WTC11 (cell line): ENCODE measurements around the gene LYRM7. TPM values are rescaled to one million over a fixed set of nuclear protein-coding genes. Genes with fewer than 3 reads are reported as not detected.

ENCODE experiments used
- ATAC-seq: fragments of 200-7000 bp; cut with Tn5 transposase; 2 replicates; pipeline ENCODE4 v1.10.0; 2021; ENCODE audit warnings: mild to moderate bottlenecking, moderate library complexity
- CTCF ChIA-PET: fragments of 300-600 bp; sonication (Branson Sonifier 250); formaldehyde crosslinking; loops from one replicate; lab custom pipeline; 2021; ENCODE audit warnings: antibody characterized with exemption; lab: Charles Lee
- POLR2A ChIA-PET: fragments of 350-600 bp; sonication (Branson Sonifier 250); formaldehyde crosslinking; loops from one replicate; lab custom pipeline; 2021; ENCODE audit warnings: antibody characterized with exemption; lab: Charles Lee
- DNase-seq: peaks from one replicate; pipeline ENCODE4 v3.0.0; 2021; ENCODE audit warnings: low spot score
- H3K27ac Mint-ChIP-seq: 2 replicates; pipeline ENCODE4 v1.8.0; 2021; ENCODE audit warnings: mixed read lengths
- H3K27me3 Mint-ChIP-seq: 2 replicates; pipeline ENCODE4 v1.8.0; 2021; ENCODE audit warnings: low read depth, mild to moderate bottlenecking, moderate library complexity, mixed read lengths
- H3K36me3 Mint-ChIP-seq: 2 replicates; pipeline ENCODE4 v1.8.0; 2021; ENCODE audit warnings: mixed read lengths
- H3K4me1 Mint-ChIP-seq: 2 replicates; pipeline ENCODE4 v1.8.0; 2022; ENCODE audit warnings: mixed read lengths
- H3K4me3 Mint-ChIP-seq: 2 replicates; pipeline ENCODE4 v1.8.0; 2021; ENCODE audit warnings: mild to moderate bottlenecking, moderate library complexity, mixed read lengths
- H3K9me3 Mint-ChIP-seq: 2 replicates; pipeline ENCODE4 v1.8.0; 2021; ENCODE audit warnings: mixed read lengths
- CREM ChIP-seq: sonication (generic); formaldehyde crosslinking; IDR thresholded peaks from 2 replicates; pipeline ENCODE4 v1.8.1; 2022; ENCODE audit warnings: mild to moderate bottlenecking, missing genetic modification reagents, moderate library complexity
- FOXJ3 ChIP-seq: sonication (generic); formaldehyde crosslinking; IDR thresholded peaks from 2 replicates; pipeline ENCODE4 v1.9.0; 2021; ENCODE audit warnings: missing genetic modification reagents, mild to moderate bottlenecking, borderline replicate concordance
- GABPB1 ChIP-seq: sonication (generic); formaldehyde crosslinking; IDR thresholded peaks from 2 replicates; pipeline ENCODE4 v1.8.1; 2023; ENCODE audit warnings: mild to moderate bottlenecking, missing genetic modification reagents
- GRHL2 ChIP-seq: fragments of 250-450 bp; sonication (Bioruptor Pico); IDR thresholded peaks from 2 replicates; pipeline ENCODE4 v1.8.0; 2022; ENCODE audit warnings: mild to moderate bottlenecking, moderate library complexity; ENCODE audit not compliant: insufficient replicate concordance, severe bottlenecking
- HMGA2 ChIP-seq: fragments of 250-450 bp; sonication (Bioruptor Pico); IDR thresholded peaks from 2 replicates; pipeline ENCODE4 v1.4.0; 2021; ENCODE audit warnings: mild to moderate bottlenecking, moderate library complexity
- IRF2 ChIP-seq: sonication (generic); formaldehyde crosslinking; IDR thresholded peaks from 2 replicates; pipeline ENCODE4 v1.8.0; 2022; ENCODE audit warnings: low read depth, missing genetic modification reagents, borderline replicate concordance
- JAZF1 ChIP-seq: fragments of 250-450 bp; sonication (Bioruptor Pico); IDR thresholded peaks from 2 replicates; pipeline ENCODE4 v1.9.0; 2021; ENCODE audit warnings: moderate library complexity, mild to moderate bottlenecking, inconsistent platforms
- PRRX2 ChIP-seq: fragments of 250-450 bp; sonication (Bioruptor Pico); IDR thresholded peaks from 2 replicates; pipeline ENCODE4 v1.8.0; 2021; ENCODE audit warnings: mild to moderate bottlenecking
- ZNF138 ChIP-seq: sonication (generic); formaldehyde crosslinking; conservative IDR thresholded peaks from 2 replicates; pipeline ENCODE4 v1.8.1; 2022; ENCODE audit warnings: mild to moderate bottlenecking, moderate library complexity, missing genetic modification reagents
- ZNF232 ChIP-seq: sonication (generic); formaldehyde crosslinking; IDR thresholded peaks from 2 replicates; pipeline ENCODE4 v1.8.0; 2022; ENCODE audit warnings: mild to moderate bottlenecking, missing genetic modification reagents
- ZNF263 ChIP-seq: sonication (generic); formaldehyde crosslinking; IDR thresholded peaks from 2 replicates; pipeline ENCODE4 v1.8.1; 2022; ENCODE audit warnings: low read depth, mild to moderate bottlenecking, moderate library complexity, missing genetic modification reagents
- ZNF317 ChIP-seq: sonication (generic); formaldehyde crosslinking; IDR thresholded peaks from 2 replicates; pipeline ENCODE4 v1.8.1; 2023; ENCODE audit warnings: low read depth, mild to moderate bottlenecking, moderate library complexity, missing genetic modification reagents, borderline replicate concordance
- ZNF416 ChIP-seq: fragments of 250-450 bp; sonication (Bioruptor Pico); IDR thresholded peaks from 2 replicates; pipeline ENCODE4 v1.9.0; 2021; ENCODE audit warnings: mild to moderate bottlenecking, inconsistent platforms
- ZNF423 ChIP-seq: fragments of 250-450 bp; sonication (Bioruptor Pico); IDR thresholded peaks from 2 replicates; pipeline ENCODE4 v2.1.2; 2022; ENCODE audit warnings: mild to moderate bottlenecking, moderate library complexity
- total RNA-seq: library from RNA; stranded (reverse); gene quantifications from 3 replicates; pipeline ENCODE4 v1.2.3, GENCODE V29; 2021
- TF ChIP-seq, protein P1 (sequence below): sonication (generic); formaldehyde crosslinking; IDR thresholded peaks from 2 replicates; pipeline ENCODE4 v1.8.1; 2023; ENCODE audit warnings: mild to moderate bottlenecking, missing genetic modification reagents
- TF ChIP-seq, protein P2 (sequence below): sonication (generic); formaldehyde crosslinking; IDR thresholded peaks from 2 replicates; pipeline ENCODE4 v1.8.0; 2022; ENCODE audit warnings: mild to moderate bottlenecking, missing genetic modification reagents
- TF ChIP-seq, protein P3 (sequence below): sonication (generic); formaldehyde crosslinking; IDR thresholded peaks from 2 replicates; pipeline ENCODE4 v1.8.1; 2023; ENCODE audit warnings: mild to moderate bottlenecking, missing genetic modification reagents
- TF ChIP-seq, protein P4 (sequence below): fragments of 250-450 bp; sonication (Bioruptor Pico); IDR thresholded peaks from 2 replicates; pipeline ENCODE4 v2.1.2; 2022; ENCODE audit warnings: mild to moderate bottlenecking, moderate library complexity
- TF ChIP-seq, protein P5 (sequence below): fragments of 250-450 bp; sonication (Bioruptor Pico); IDR thresholded peaks from 2 replicates; pipeline ENCODE4 v1.9.0; 2021; ENCODE audit warnings: moderate library complexity, mild to moderate bottlenecking, inconsistent platforms, borderline replicate concordance
- TF ChIP-seq, protein P6 (sequence below): sonication (generic); formaldehyde crosslinking; IDR thresholded peaks from 2 replicates; pipeline ENCODE4 v1.8.1; 2022; ENCODE audit warnings: missing genetic modification reagents, borderline replicate concordance
- TF ChIP-seq, protein P7 (sequence below): fragments of 250-450 bp; sonication (Bioruptor Pico); IDR thresholded peaks from 2 replicates; pipeline ENCODE4 v1.9.0; 2021; ENCODE audit warnings: mild to moderate bottlenecking
- TF ChIP-seq, protein P8 (sequence below): sonication (generic); formaldehyde crosslinking; IDR thresholded peaks from 2 replicates; pipeline ENCODE4 v1.8.1; 2022; ENCODE audit warnings: low read depth, mild to moderate bottlenecking, moderate library complexity, missing genetic modification reagents, borderline replicate concordance
- TF ChIP-seq, protein P9 (sequence below): sonication (generic); formaldehyde crosslinking; IDR thresholded peaks from 2 replicates; pipeline ENCODE4 v1.8.0; 2023; ENCODE audit warnings: missing genetic modification reagents

The LYRM7 gene
- total RNA-seq, 1 experiment from 2014 or later: 11.2 TPM

DNA sequence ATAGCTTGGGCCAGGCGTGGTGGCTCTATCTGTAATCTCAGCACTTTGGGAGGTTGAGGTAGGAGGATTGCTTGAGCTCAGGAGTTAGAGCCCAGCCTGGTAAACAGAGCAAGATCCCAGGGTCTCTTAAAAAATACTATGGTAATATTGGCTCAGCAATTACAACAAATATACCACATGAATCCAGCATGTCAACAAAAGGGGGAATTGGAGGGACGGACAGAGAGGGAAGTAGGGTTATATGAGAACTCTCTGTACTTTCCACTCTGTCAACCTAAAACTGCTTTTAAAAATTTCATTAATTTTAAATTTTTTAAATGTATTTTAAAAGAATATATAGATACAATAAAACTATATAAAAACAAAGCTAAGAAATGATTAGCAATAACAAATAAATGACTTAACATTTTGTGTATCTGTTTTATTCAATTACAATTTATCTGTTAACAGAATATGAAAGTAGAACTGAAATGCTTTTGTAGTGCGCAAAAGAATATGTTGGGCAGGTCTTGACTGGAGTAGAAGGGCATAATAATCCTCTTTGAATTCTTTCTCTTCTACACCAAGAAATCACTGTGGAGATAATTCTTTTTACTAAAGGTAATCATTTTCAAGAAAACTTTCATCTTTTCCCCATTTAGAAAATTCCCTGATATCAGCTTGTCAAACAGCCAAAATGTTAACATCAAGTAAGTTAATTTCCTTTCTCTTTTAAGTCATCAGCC, 80.2 kb downstream of the LYRM7 start:
- Mint-ChIP-seq H3K4me3 (no peak overlapping the region), H3K4me1 (no peaks in the 10 kb centered on the region), H3K27ac (no peak overlapping the region), H3K27me3 (no peaks in the 10 kb centered on the region), H3K9me3 (peaks cover 9% of the 10 kb centered on the region; the same call in 1 of the 2 replicates), H3K36me3 (peaks cover 3% of the 10 kb centered on the region; the same call in 1 of the 2 replicates)
- ChIA-PET CTCF (no interaction called here), POLR2A (no interaction called here)
- no peak for ATAC-seq
- DNase-seq: no peak
- TF ChIP-seq ZNF263: no peak
- no peak for TF ChIP-seq ZNF138 (CRISPR knock-in tag)
- no peak for TF ChIP-seq ZNF416 (CRISPR knock-in tag)
- TF ChIP-seq, protein P1, sequence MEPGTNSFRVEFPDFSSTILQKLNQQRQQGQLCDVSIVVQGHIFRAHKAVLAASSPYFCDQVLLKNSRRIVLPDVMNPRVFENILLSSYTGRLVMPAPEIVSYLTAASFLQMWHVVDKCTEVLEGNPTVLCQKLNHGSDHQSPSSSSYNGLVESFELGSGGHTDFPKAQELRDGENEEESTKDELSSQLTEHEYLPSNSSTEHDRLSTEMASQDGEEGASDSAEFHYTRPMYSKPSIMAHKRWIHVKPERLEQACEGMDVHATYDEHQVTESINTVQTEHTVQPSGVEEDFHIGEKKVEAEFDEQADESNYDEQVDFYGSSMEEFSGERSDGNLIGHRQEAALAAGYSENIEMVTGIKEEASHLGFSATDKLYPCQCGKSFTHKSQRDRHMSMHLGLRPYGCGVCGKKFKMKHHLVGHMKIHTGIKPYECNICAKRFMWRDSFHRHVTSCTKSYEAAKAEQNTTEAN (CRISPR knock-in tag): no peak
- TF ChIP-seq PRRX2: no peak
- TF ChIP-seq, protein P2, sequence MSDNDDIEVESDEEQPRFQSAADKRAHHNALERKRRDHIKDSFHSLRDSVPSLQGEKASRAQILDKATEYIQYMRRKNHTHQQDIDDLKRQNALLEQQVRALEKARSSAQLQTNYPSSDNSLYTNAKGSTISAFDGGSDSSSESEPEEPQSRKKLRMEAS (CRISPR knock-in tag): no peak
- TF ChIP-seq, protein P3, sequence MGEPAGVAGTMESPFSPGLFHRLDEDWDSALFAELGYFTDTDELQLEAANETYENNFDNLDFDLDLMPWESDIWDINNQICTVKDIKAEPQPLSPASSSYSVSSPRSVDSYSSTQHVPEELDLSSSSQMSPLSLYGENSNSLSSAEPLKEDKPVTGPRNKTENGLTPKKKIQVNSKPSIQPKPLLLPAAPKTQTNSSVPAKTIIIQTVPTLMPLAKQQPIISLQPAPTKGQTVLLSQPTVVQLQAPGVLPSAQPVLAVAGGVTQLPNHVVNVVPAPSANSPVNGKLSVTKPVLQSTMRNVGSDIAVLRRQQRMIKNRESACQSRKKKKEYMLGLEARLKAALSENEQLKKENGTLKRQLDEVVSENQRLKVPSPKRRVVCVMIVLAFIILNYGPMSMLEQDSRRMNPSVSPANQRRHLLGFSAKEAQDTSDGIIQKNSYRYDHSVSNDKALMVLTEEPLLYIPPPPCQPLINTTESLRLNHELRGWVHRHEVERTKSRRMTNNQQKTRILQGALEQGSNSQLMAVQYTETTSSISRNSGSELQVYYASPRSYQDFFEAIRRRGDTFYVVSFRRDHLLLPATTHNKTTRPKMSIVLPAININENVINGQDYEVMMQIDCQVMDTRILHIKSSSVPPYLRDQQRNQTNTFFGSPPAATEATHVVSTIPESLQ (CRISPR knock-in tag): no peak
- no peak for TF ChIP-seq IRF2
- no peak for TF ChIP-seq HMGA2 (CRISPR knock-in tag)
- TF ChIP-seq, protein P4, sequence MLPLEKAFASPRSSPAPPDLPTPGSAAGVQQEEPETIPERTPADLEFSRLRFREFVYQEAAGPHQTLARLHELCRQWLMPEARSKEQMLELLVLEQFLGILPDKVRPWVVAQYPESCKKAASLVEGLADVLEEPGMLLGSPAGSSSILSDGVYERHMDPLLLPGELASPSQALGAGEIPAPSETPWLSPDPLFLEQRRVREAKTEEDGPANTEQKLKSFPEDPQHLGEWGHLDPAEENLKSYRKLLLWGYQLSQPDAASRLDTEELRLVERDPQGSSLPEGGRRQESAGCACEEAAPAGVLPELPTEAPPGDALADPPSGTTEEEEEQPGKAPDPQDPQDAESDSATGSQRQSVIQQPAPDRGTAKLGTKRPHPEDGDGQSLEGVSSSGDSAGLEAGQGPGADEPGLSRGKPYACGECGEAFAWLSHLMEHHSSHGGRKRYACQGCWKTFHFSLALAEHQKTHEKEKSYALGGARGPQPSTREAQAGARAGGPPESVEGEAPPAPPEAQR (CRISPR knock-in tag): no peak
- TF ChIP-seq, protein P5, sequence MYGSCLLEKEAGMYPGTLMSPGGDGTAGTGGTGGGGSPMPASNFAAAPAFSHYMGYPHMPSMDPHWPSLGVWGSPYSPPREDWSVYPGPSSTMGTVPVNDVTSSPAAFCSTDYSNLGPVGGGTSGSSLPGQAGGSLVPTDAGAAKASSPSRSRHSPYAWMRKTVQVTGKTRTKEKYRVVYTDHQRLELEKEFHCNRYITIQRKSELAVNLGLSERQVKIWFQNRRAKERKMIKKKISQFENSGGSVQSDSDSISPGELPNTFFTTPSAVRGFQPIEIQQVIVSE (CRISPR knock-in tag): no peak
- no peak for TF ChIP-seq ZNF232 (CRISPR knock-in tag)
- TF ChIP-seq ZNF423 (CRISPR knock-in tag): no peak

DNA sequence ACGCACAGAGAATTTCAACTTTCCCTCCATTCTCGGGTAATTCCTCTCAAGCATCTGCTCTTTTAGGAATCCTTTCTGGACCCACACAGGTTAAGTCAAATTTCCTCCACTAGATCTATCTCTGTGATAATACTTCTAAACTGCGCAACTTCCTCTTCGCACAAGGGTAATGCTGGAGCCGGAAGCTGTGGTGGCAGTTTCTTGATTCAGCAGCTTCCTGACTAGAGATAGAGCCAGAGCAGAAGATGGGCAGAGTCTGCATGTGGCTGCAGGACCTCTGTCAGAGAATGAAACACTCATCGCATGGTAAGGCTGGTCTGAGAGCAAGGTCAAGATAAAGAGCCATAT, 82.1 kb downstream of the LYRM7 start:
- ATAC-seq: no peak
- ChIA-PET CTCF (no interaction called here), POLR2A (no interaction called here)
- Mint-ChIP-seq H3K4me1 (peaks cover 1% of the 10 kb centered on the region; the same call in 1 of the 2 replicates), H3K9me3 (no peaks in the 10 kb centered on the region), H3K27me3 (no peaks in the 10 kb centered on the region), H3K4me3 (no peak overlapping the region), H3K27ac (no peak overlapping the region), H3K36me3 (no peaks in the 10 kb centered on the region)
- no peak for DNase-seq
- TF ChIP-seq FOXJ3 (CRISPR knock-in tag) (no peak), ZNF317 (CRISPR knock-in tag) (no peak), GRHL2 (CRISPR knock-in tag) (no peak), CREM (no peak), ZNF423 (CRISPR knock-in tag) (no peak), GABPB1 (CRISPR knock-in tag) (no peak), JAZF1 (CRISPR knock-in tag) (no peak)
- TF ChIP-seq, protein P6, sequence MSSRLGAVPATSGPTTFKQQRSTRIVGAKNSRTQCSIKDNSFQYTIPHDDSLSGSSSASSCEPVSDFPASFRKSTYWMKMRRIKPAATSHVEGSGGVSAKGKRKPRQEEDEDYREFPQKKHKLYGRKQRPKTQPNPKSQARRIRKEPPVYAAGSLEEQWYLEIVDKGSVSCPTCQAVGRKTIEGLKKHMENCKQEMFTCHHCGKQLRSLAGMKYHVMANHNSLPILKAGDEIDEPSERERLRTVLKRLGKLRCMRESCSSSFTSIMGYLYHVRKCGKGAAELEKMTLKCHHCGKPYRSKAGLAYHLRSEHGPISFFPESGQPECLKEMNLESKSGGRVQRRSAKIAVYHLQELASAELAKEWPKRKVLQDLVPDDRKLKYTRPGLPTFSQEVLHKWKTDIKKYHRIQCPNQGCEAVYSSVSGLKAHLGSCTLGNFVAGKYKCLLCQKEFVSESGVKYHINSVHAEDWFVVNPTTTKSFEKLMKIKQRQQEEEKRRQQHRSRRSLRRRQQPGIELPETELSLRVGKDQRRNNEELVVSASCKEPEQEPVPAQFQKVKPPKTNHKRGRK (CRISPR knock-in tag): no peak
- TF ChIP-seq, protein P7, sequence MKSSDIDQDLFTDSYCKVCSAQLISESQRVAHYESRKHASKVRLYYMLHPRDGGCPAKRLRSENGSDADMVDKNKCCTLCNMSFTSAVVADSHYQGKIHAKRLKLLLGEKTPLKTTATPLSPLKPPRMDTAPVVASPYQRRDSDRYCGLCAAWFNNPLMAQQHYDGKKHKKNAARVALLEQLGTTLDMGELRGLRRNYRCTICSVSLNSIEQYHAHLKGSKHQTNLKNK (CRISPR knock-in tag): no peak
- TF ChIP-seq, protein P8, sequence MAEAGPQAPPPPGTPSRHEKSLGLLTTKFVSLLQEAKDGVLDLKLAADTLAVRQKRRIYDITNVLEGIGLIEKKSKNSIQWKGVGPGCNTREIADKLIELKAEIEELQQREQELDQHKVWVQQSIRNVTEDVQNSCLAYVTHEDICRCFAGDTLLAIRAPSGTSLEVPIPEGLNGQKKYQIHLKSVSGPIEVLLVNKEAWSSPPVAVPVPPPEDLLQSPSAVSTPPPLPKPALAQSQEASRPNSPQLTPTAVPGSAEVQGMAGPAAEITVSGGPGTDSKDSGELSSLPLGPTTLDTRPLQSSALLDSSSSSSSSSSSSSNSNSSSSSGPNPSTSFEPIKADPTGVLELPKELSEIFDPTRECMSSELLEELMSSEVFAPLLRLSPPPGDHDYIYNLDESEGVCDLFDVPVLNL: no peak
- TF ChIP-seq, protein P9, sequence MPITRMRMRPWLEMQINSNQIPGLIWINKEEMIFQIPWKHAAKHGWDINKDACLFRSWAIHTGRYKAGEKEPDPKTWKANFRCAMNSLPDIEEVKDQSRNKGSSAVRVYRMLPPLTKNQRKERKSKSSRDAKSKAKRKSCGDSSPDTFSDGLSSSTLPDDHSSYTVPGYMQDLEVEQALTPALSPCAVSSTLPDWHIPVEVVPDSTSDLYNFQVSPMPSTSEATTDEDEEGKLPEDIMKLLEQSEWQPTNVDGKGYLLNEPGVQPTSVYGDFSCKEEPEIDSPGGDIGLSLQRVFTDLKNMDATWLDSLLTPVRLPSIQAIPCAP (CRISPR knock-in tag): no peak
- TF ChIP-seq, protein P3 (CRISPR knock-in tag): no peak
